OCI-LY7 (cell line): ENCODE results near the gene KLC1. TPM values are rescaled to one million over a fixed set of nuclear protein-coding genes. Genes with fewer than 3 reads are reported as not detected.

Experiments
- BruUV-seq: library from RNA; stranded (reverse); fragments of 400-500 nt; replicated peaks from 2 replicates; lab custom pipeline; 2021; lab: Mats Ljungman, UMichigan
- CTCF ChIA-PET: fragments of 300-600 bp; sonication (Branson Sonifier 250); formaldehyde crosslinking; loops from one replicate; lab custom pipeline; 2022; ENCODE audit warnings: antibody characterized with exemption; ENCODE audit not compliant: unreplicated experiment; lab: Charles Lee
- POLR2A ChIA-PET: fragments of 300-600 bp; sonication (Branson Sonifier 250); formaldehyde crosslinking; loops from one replicate; lab custom pipeline; 2022; ENCODE audit warnings: antibody characterized with exemption; lab: Charles Lee
- DNase-seq: peaks from one replicate; pipeline ENCODE4 v3.0.0-alpha.2; 2015; ENCODE audit warnings: low spot score
- H2AFZ ChIP-seq: fragments of 200-600 bp; sonication (generic), shearing (Covaris generic); 2 replicates; pipeline ENCODE4 v1.6.1; 2014; ENCODE audit warnings: mild to moderate bottlenecking, antibody characterized with exemption, low read length, moderate library complexity
- H3K27ac ChIP-seq: fragments of 200-600 bp; sonication (generic); 2 replicates; pipeline ENCODE4 v1.5.1; 2014; ENCODE audit warnings: mixed run types, low read depth, mild to moderate bottlenecking, moderate library complexity, low read length, inconsistent platforms; ENCODE audit not compliant: poor library complexity, severe bottlenecking
- H3K36me3 ChIP-seq: fragments of 200-600 bp; sonication (generic); 2 replicates; pipeline ENCODE4 v1.6.1; 2014; ENCODE audit warnings: mild to moderate bottlenecking, antibody characterized with exemption, low read length, moderate library complexity, mixed read lengths; ENCODE audit not compliant: insufficient read depth
- H3K4me1 ChIP-seq: fragments of 200-600 bp; sonication (generic); 2 replicates; pipeline ENCODE4 v1.5.1; 2014; ENCODE audit warnings: mild to moderate bottlenecking, low read length; ENCODE audit not compliant: insufficient read depth, poor library complexity, severe bottlenecking
- H3K4me2 ChIP-seq: fragments of 200-600 bp; sonication (generic); 2 replicates; pipeline ENCODE4 v1.6.1; 2014; ENCODE audit warnings: mild to moderate bottlenecking, low read length
- H3K4me3 ChIP-seq: fragments of 200-600 bp; sonication (generic); 2 replicates; pipeline ENCODE4 v1.5.1; 2014; ENCODE audit warnings: mild to moderate bottlenecking, low read depth, low read length; ENCODE audit not compliant: poor library complexity, severe bottlenecking
- H3K79me2 ChIP-seq: fragments of 200-600 bp; sonication (generic); 2 replicates; pipeline ENCODE4 v1.6.1; 2016; ENCODE audit warnings: low read depth, mild to moderate bottlenecking, low read length, moderate library complexity, mixed read lengths; ENCODE audit not compliant: insufficient read depth
- H3K9me2 ChIP-seq: fragments of 200-600 bp; sonication (generic); 2 replicates; pipeline ENCODE4 v1.6.1; 2016; ENCODE audit warnings: mild to moderate bottlenecking, low read length, mixed read lengths; ENCODE audit not compliant: insufficient read depth
- H3K9me3 ChIP-seq: fragments of 200-600 bp; sonication (generic); 2 replicates; pipeline ENCODE4 v1.6.1; 2014; ENCODE audit warnings: mild to moderate bottlenecking, mixed run types, low read length, mixed read lengths
- H4K20me1 ChIP-seq: fragments of 200-600 bp; sonication (generic); 2 replicates; pipeline ENCODE4 v1.6.1; 2014; ENCODE audit warnings: mild to moderate bottlenecking, antibody characterized with exemption, low read length, moderate library complexity, mixed read lengths; ENCODE audit not compliant: insufficient read depth
- CTCF ChIP-seq: fragments of 200-600 bp; sonication (generic); conservative IDR thresholded peaks from 2 replicates; pipeline ENCODE4 v1.5.1; 2014; ENCODE audit warnings: mild to moderate bottlenecking, antibody characterized with exemption, low read length, moderate library complexity, mixed read lengths
- EZH2phosphoT487 ChIP-seq: fragments of 200-600 bp; sonication (generic); IDR thresholded peaks from 2 replicates; pipeline ENCODE4 v1.6.1; 2018; ENCODE audit warnings: low read depth, borderline replicate concordance, mild to moderate bottlenecking, mixed run types, antibody characterized with exemption, low read length, moderate library complexity, mixed read lengths
- intact Hi-C: fragments of 100-400 bp; cut with micrococcal nuclease; formaldehyde crosslinking; loops from one replicate; pipeline ENCODE4 v1.10.0; 2022; ENCODE audit not compliant: unreplicated experiment
- total RNA-seq, 2 experiments: library from RNA; depleted of rRNA in 1 of 2; stranded (reverse); fragments of >200 nt in 1 of 2; shearing (Covaris generic) in 1 of 2; gene quantifications; 2 replicates each; pipeline ENCODE4 v1.2.3, GENCODE V29; 2014 to 2022

Gene KLC1
- total RNA-seq, 2 experiments from 2014 or later, result 147 to 157 TPM

- no peak for DNase-seq
- POLR2A ChIA-PET, result interaction anchor here (1.1 to 1.2 kb wide), 2 partner anchors 17 to 89 kb away, joined by 3 read pairs; no protein-coding TSS in a partner anchor
- intact Hi-C loops, result no loop called here
- Histone ChIP-seq H3K9me3 (no peaks in the 10 kb centered on the region), H3K4me3 (no peak overlapping the region), H4K20me1 (no peaks in the 10 kb centered on the region; the same call in 1 of the 2 replicates), H2AFZ (no peak overlapping the region), H3K4me1 (no peaks in the 10 kb centered on the region), H3K36me3 (peaks cover 89% of the 10 kb centered on the region), H3K79me2 (peaks cover 23% of the 10 kb centered on the region), H3K9me2 (no peaks in the 10 kb centered on the region), H3K27ac (no peak overlapping the region), H3K4me2 (no peak overlapping the region)
- no TSS peak for BruUV-seq
- CTCF ChIA-PET, result no interaction called here
- TF ChIP-seq CTCF (no peak), EZH2phosphoT487 (no peak)
Observed at GRCh38 chr14:103656756-103657133, 27.7 kb downstream of the KLC1 start.

- no peak for DNase-seq
- no peaks in the 10 kb centered on the region for H3K4me1 ChIP-seq
- intact Hi-C loops, result no loop called here
- H3K79me2 ChIP-seq, result peaks cover 17% of the 10 kb centered on the region
- H3K9me2 ChIP-seq, result no peaks in the 10 kb centered on the region
- no peak for TF ChIP-seq CTCF
- no peak for TF ChIP-seq EZH2phosphoT487
- H3K36me3 ChIP-seq, result peaks cover 96% of the 10 kb centered on the region
- H3K9me3 ChIP-seq, result no peaks in the 10 kb centered on the region
- H4K20me1 ChIP-seq, result no peaks in the 10 kb centered on the region; the same call in 1 of the 2 replicates
- H3K27ac ChIP-seq, result no peak overlapping the region
- no peak overlapping the region for H3K4me2 ChIP-seq
- H3K4me3 ChIP-seq, result no peak overlapping the region
- H2AFZ ChIP-seq, result no peak overlapping the region
- ChIA-PET POLR2A (interaction anchor here (1.0 to 1.2 kb wide), 3 partner anchors 14 to 90 kb away, joined by 3 to 5 read pairs (median 3); no protein-coding TSS in a partner anchor), CTCF (no interaction called here)
- no TSS peak for BruUV-seq
Observed at GRCh38 chr14:103657471-103657870, 28.5 kb downstream of the KLC1 start.

GRCh38 chr14:103659631-103660030 is 30.6 kb downstream of the KLC1 start:
- Histone ChIP-seq H3K9me3 (no peaks in the 10 kb centered on the region), H3K4me3 (no peak overlapping the region), H3K79me2 (no peaks in the 10 kb centered on the region), H4K20me1 (no peaks in the 10 kb centered on the region; the same call in 1 of the 2 replicates), H3K27ac (no peak overlapping the region), H3K4me1 (no peaks in the 10 kb centered on the region), H3K9me2 (no peaks in the 10 kb centered on the region), H3K4me2 (no peak overlapping the region), H2AFZ (no peak overlapping the region), H3K36me3 (peaks cover 97% of the 10 kb centered on the region)
- DNase-seq, result no peak
- BruUV-seq, result TSS peak; percentile 27
- TF ChIP-seq CTCF, result no peak
- no peak for TF ChIP-seq EZH2phosphoT487
- ChIA-PET POLR2A (no interaction called here), CTCF (no interaction called here)
- intact Hi-C loops, result no loop called here
